Stomach smooth muscle (tissue), 2 donors: Measurements from ENCODE around the gene MTHFD1L.
"Not testable (repeated sequence)": the region's sequence is repeated elsewhere in the genome, so short reads cannot be mapped to it uniquely, and the experiment has no call there.

ENCODE experiments used
- H3K27ac ChIP-seq: one replicate; pipeline ENCODE4 v1.7.0; 2013; ENCODE audit warnings: mild to moderate bottlenecking, low read length, inconsistent platforms
- H3K27me3 ChIP-seq, 2 donors: one replicate each; pipeline ENCODE4 v1.7.0; 2013; ENCODE audit warnings: low read length in 2 of 2; ENCODE audit not compliant: insufficient read depth in 2 of 2, control insufficient read depth in 1 of 2
- H3K36me3 ChIP-seq, 2 donors: one replicate each; pipeline ENCODE4 v1.7.0; 2013; ENCODE audit warnings: low read length in 2 of 2; ENCODE audit not compliant: control insufficient read depth in 2 of 2, insufficient read depth in 2 of 2
- H3K4me1 ChIP-seq: one replicate; pipeline ENCODE4 v1.7.0; 2013; ENCODE audit warnings: low read length; ENCODE audit not compliant: control insufficient read depth, insufficient read depth
- H3K4me3 ChIP-seq, 2 donors: one replicate each; pipeline ENCODE4 v1.7.0; 2013; ENCODE audit warnings: low read length in 2 of 2
- H3K9ac ChIP-seq, 2 donors: one replicate each; pipeline ENCODE4 v1.7.0; 2013; ENCODE audit warnings: low read length in 2 of 2, mild to moderate bottlenecking in 1 of 2
- H3K9me3 ChIP-seq, 2 donors: one replicate each; pipeline ENCODE4 v1.7.0; 2013; ENCODE audit warnings: low read length in 2 of 2; ENCODE audit not compliant: control insufficient read depth in 2 of 2
- donor health status: healthy.
- donor health status: Pancreatic carcinoma.

MTHFD1L gene

DNA sequence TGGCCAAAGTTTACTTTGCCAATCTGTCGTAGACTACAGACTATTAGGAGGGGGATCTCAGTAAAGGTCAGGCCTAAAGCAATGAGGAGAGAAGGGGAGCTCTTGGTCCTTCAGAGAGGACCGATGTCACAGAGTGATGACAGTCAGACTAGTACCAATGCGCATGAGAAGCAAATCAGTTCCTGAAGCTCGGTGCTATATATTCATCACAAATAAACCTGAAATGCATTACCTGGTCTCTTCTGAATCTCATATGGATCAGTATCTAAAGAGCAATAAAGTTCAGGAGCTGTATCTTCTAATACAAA lies 260.9 kb downstream of the MTHFD1L start:
- not testable (repeated sequence) for H3K9me3 ChIP-seq, H3K27ac ChIP-seq, H3K27me3 ChIP-seq, H3K4me3 ChIP-seq, H3K36me3 ChIP-seq, H3K9ac ChIP-seq
- peaks cover 15% of the 10 kb centered on the region for H3K4me1 ChIP-seq

DNA sequence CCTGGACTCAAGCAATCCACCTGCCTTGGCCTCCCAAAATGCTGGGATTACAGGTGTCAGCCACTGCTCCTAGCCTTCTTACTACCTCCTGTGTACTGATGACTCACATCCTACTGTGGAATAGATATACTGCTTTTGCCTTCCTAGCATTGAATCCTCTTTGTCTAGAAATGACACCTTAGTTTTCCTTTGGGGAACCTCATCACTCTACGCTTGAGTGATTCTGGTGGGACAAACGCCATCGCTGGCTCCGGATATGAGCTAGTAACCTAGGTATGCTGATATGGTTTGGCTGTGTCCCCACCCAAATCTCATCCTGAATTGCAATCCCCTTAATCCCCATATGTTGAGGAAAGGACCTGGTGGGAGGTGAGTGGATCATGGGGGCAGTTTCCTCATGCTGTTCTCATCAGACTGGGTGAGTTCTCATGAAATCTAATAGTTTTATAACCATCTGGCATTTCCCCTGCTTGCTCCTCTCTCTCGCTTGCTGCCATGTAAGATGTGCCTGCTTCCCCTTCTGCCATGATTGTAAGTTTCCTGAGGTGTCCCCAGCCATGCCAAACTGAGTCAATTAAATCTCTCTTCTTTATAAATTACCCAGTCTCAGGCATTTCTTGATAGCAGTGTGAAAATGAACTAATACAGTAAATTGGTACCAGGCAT lies 261.8 kb downstream of the MTHFD1L start:
- H3K27ac ChIP-seq, H3K36me3 ChIP-seq, H3K9ac ChIP-seq, H3K27me3 ChIP-seq, H3K9me3 ChIP-seq, H3K4me3 ChIP-seq, H3K4me1 ChIP-seq: not testable (repeated sequence)

DNA sequence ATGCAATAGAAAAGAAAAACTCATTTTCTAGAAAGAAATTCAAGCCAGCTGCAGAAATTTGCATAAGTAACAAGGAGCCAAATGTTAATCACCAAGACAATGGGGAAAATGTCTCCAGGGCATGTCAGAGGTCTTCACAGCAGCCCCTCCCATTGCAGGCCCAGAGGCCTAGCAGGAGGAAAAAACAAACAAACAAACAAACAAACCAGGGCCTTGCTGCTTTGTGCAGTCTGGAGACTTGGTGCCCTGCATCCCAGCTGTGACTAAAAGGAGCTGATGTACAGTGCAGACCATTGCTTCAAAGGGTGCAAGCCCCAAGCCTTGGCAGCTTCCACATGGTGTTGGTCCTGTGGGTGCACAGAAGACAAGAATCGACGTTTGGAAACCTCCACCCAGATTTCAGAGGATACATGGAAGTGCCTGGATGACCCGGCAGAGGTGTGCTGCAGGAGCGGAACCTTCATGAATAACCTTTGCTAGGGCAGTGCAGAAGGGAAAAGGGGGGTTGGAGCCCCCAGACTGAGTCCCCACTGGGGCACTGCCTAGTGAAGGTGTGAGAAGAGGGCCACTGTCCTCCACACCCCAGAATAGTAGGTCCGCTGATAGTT lies 263.4 kb downstream of the MTHFD1L start:
- Histone ChIP-seq H3K36me3 (no peaks in the 10 kb centered on the region), H3K4me1 (peaks cover 9% of the 10 kb centered on the region), H3K9ac (no peak overlapping the region), H3K27me3 (no peaks in the 10 kb centered on the region), H3K9me3 (no peaks in the 10 kb centered on the region), H3K4me3 (no peak overlapping the region), H3K27ac (no peak overlapping the region)

DNA sequence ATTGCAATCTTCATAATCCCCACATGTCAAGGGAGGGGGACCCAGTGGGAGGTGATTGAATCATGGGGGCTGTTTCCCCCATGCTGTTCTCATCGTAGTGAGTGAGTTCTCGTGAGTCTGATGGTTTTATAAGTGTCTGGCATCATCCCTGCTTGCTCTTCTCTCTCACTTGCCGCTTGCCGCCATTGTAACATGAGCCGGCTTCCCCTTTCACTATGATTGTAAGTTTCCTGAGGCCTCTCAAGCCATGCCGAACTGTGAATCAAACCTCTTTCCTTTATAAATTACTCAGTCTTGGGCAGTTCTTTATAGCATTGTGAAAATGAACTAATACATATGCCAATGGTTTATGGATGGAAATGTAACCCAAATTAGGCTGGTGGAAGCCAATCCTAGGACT lies 264.8 kb downstream of the MTHFD1L start:
- Histone ChIP-seq H3K9me3 (no peaks in the 10 kb centered on the region), H3K4me3 (no peak overlapping the region), H3K27ac (no peak overlapping the region), H3K27me3 (no peaks in the 10 kb centered on the region), H3K9ac (no peak overlapping the region), H3K36me3 (no peaks in the 10 kb centered on the region), H3K4me1 (peaks cover 4% of the 10 kb centered on the region)

DNA sequence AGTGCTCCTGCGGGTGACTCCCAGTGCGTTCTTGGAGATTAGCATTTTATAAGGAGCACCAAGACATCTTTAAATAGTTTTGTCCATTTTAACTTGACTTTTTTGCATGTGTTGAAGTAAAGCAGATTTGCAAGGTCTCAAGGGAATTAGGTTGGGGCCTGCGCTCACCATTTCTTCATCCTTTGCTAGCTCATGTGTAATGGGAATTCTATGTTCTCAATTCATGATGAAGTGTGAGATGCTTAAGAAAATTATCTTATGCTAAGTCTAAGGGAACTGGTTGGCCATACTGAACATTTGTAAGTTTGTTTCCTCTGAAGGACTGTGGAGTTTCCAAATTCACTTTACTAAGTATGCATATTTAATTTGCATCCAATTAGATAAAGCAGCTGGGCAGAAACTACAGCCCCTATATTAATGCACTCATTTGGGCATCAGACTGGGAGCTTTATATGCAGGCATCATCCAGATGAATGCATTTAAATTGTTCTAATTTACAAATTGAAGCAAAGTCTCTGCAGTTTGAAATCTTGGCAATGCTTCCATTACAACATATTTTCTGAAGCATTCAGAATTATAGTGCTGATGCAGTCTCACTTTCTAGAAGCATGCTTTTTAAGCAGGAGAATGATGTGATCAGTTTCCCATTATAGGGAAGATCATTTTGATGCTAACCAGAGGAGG lies 266.0 kb downstream of the MTHFD1L start:
- Histone ChIP-seq H3K27ac (no peak overlapping the region), H3K4me3 (no peak overlapping the region), H3K36me3 (no peaks in the 10 kb centered on the region), H3K9ac (no peak overlapping the region), H3K4me1 (no peaks in the 10 kb centered on the region), H3K27me3 (no peaks in the 10 kb centered on the region), H3K9me3 (no peaks in the 10 kb centered on the region)

DNA sequence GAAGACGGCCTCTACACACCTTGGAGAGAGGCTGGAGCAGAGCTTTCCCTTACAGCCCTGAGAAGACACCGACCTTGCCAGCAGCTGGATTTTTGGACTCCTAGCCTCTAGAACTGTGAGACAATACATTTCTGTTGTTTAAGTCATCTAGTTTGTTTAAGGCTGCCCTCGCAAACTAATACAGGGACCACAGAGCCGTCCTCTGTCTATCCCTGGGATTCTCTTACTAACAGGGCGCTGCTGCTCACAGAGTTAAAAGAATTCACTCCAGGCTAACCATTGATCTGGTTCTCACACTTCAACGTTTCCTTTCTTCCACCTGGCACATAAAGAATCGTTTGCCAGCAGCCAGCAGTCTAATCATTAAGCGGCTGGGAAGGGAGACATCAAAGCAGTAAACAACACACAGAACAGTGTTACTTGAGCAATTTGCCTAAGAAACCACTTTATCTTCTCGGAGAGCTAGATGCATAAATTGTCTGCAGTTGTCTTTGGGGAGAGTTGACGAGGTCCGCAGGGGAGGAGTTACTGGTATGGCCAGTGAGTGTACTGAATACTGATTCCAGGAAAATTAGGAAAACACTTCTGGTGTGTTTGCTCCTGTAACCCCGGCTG lies 270.7 kb downstream of the MTHFD1L start:
- Histone ChIP-seq H3K9me3 (no peaks in the 10 kb centered on the region), H3K4me3 (no peak overlapping the region), H3K27me3 (no peaks in the 10 kb centered on the region), H3K27ac (no peak overlapping the region), H3K36me3 (no peaks in the 10 kb centered on the region), H3K9ac (no peak overlapping the region), H3K4me1 (no peaks in the 10 kb centered on the region)

DNA sequence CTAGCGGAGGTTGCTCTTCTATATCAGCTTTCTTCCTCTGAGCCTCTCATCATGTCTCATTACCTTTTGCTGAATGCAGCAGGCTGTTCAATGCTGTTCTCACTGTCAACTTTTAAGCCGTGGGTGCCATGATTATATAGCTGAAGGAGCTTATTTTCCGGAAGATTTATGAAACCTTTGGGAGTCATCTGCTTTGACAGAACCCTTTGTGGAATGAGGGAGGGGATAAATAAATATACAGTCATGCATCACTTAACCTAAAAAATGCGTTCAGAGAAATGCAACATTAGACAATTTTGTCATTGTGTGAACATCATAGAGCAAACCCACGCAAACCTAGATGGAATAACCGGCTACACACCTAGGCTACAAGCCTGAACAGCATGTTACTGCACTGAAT lies 272.0 kb downstream of the MTHFD1L start:
- Histone ChIP-seq H3K4me3 (no peak overlapping the region), H3K36me3 (no peaks in the 10 kb centered on the region), H3K27ac (no peak overlapping the region), H3K27me3 (no peaks in the 10 kb centered on the region), H3K9me3 (no peaks in the 10 kb centered on the region), H3K9ac (no peak overlapping the region), H3K4me1 (no peaks in the 10 kb centered on the region)

DNA sequence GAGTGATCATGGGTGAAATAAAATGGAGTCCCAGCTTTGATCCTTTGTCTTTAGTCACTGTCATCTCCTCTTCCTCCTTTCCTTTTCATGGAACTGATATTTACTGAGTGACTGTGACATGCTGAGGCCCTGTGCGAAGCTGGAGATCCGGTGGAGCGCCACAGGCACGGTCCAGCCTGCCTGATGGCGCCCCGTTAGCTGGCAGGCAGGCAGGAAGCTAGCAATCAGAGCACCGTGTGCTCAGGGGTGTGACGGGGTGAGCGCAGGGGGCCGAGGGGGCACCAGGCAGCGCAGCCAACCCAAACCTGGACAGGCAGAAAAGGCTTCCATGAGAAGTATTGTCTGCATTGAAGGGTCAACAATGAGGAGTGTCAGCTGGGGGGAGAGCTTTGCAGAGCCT lies 274.0 kb downstream of the MTHFD1L start:
- no peaks in the 10 kb centered on the region for H3K27me3 ChIP-seq
- H3K9ac ChIP-seq: no peak overlapping the region
- H3K36me3 ChIP-seq: no peaks in the 10 kb centered on the region
- H3K4me1 ChIP-seq: no peaks in the 10 kb centered on the region
- no peak overlapping the region for H3K4me3 ChIP-seq
- no peaks in the 10 kb centered on the region for H3K9me3 ChIP-seq
- H3K27ac ChIP-seq: no peak overlapping the region

DNA sequence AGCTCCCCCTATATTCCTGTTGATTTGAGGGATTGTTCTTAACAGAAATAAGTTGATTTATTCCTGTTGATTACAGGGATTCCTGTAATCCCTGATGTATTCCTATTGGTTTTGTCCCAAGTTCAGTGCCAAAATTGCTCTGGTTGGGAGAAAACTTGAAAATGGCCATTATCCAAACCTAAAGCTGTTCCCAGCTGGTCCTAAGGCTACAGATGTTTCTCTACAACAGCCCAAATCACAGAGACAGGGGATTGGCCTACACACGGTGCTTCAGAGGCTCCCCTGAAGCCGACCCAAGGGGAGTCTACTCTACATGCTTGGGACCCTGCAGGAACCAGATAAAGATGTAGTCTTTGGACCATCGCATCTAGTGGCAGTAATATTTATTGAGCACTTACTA lies 275.3 kb downstream of the MTHFD1L start:
- no peaks in the 10 kb centered on the region for H3K27me3 ChIP-seq
- H3K36me3 ChIP-seq: no peaks in the 10 kb centered on the region
- H3K4me3 ChIP-seq: no peak overlapping the region
- H3K9ac ChIP-seq: no peak overlapping the region
- H3K4me1 ChIP-seq: no peaks in the 10 kb centered on the region
- no peaks in the 10 kb centered on the region for H3K9me3 ChIP-seq
- H3K27ac ChIP-seq: no peak overlapping the region

DNA sequence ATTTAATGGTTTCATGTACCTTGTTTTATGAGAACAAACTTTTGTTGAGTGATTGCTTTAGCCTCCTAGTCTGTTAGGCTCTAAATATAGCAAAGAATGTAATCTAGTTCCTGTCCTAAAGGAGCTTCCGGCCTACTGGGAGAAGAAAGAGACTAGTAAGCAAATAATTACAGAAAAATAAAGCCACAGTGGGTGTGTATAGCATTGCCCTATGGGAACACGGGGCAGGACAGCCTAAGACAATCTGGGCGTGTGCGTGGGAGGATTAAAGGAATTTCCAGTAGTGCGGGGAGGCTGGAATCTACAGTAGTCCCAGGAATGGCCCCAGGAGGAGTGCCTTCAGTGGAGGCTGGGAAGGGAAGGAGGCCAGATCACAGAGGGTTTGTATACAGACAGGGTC lies 276.2 kb downstream of the MTHFD1L start:
- Histone ChIP-seq H3K36me3 (no peaks in the 10 kb centered on the region), H3K4me1 (no peaks in the 10 kb centered on the region), H3K9ac (no peak overlapping the region), H3K27me3 (no peaks in the 10 kb centered on the region), H3K9me3 (no peaks in the 10 kb centered on the region), H3K4me3 (no peak overlapping the region), H3K27ac (no peak overlapping the region)

DNA sequence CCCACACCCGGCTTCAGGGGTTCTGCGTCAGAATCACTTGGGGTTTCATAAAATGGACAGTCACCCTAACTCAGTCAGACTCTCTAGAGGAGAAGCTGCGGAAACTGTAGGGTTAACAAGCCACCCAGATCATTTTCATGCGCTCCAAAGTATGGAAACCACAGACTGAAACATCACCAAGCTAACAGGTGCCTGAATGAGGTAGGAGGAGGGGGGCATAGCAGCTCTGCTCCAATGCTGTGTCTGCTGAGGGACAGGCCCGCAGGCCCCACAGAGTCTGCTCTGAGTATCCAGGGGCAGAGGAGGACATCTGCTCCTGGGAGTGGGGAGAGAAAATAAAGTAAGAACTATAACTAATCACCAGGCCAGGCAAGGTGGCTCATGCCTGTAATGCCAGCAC lies 277.2 kb downstream of the MTHFD1L start:
- Histone ChIP-seq H3K27ac (no peak overlapping the region), H3K36me3 (no peaks in the 10 kb centered on the region), H3K27me3 (no peaks in the 10 kb centered on the region), H3K9ac (no peak overlapping the region), H3K4me1 (peaks cover 2% of the 10 kb centered on the region), H3K9me3 (no peaks in the 10 kb centered on the region), H3K4me3 (no peak overlapping the region)
